Panc1 (cell line): ENCODE measurements around the gene GOLGA6C. TPM values are rescaled to one million over a fixed set of nuclear protein-coding genes. Genes with fewer than 3 reads are reported as not detected.

Experiments used
- ATAC-seq: fragments of 200-7000 bp; cut with Tn5 transposase; 2 replicates; pipeline ENCODE4 v1.9.1; 2020; ENCODE audit warnings: mild to moderate bottlenecking, moderate library complexity
- BruUV-seq: library from RNA; stranded (reverse); fragments of 400-500 nt; replicated peaks from 2 replicates; lab custom pipeline; 2021; lab: Mats Ljungman, UMichigan
- CTCF ChIA-PET: fragments of 300-600 bp; sonication (Branson Sonifier 250); formaldehyde crosslinking; loops from one replicate; lab custom pipeline; 2022; ENCODE audit warnings: antibody characterized with exemption; lab: Charles Lee
- POLR2A ChIA-PET: fragments of 300-600 bp; sonication (Branson Sonifier 250); formaldehyde crosslinking; loops from one replicate; lab custom pipeline; 2022; ENCODE audit warnings: antibody characterized with exemption; lab: Charles Lee
- DNase-seq: peaks from one replicate; pipeline ENCODE4 v3.0.0-alpha.2; 2010; ENCODE audit warnings: low read depth, low spot score
- H3K27ac ChIP-seq: 2 replicates; pipeline ENCODE4 v1.5.1; 2011; ENCODE audit warnings: mild to moderate bottlenecking, low read length, inconsistent platforms
- H3K27me3 ChIP-seq: fragments of 200-500 bp; sonication (Bioruptor generic); 2 replicates; pipeline ENCODE4 v1.6.0; 2014; ENCODE audit warnings: low read length, inconsistent platforms; ENCODE audit not compliant: control insufficient read depth, insufficient read depth
- H3K36me3 ChIP-seq: fragments of 200-500 bp; sonication (Bioruptor generic); 2 replicates; pipeline ENCODE4 v1.5.1; 2014; ENCODE audit warnings: inconsistent platforms, mild to moderate bottlenecking, low read length, moderate library complexity; ENCODE audit not compliant: control insufficient read depth, insufficient read depth
- H3K4me1 ChIP-seq: 2 replicates; pipeline ENCODE4 v1.5.1; 2011; ENCODE audit warnings: inconsistent platforms, mild to moderate bottlenecking, low read length, moderate library complexity; ENCODE audit not compliant: control insufficient read depth, insufficient read depth
- H3K4me3 ChIP-seq, 2 experiments: 2 replicates each; pipeline ENCODE4 v1.5.1; 2011 to 2012; ENCODE audit warnings: low read depth in 2 of 2, low read length in 2 of 2, mild to moderate bottlenecking in 2 of 2, inconsistent platforms in 1 of 2, moderate library complexity in 1 of 2
- H3K9me3 ChIP-seq: fragments of 200-500 bp; sonication (Bioruptor generic); 2 replicates; pipeline ENCODE4 v1.5.1; 2014; ENCODE audit warnings: low read depth, mild to moderate bottlenecking, inconsistent platforms, low read length, moderate library complexity; ENCODE audit not compliant: control insufficient read depth, insufficient read depth
- POLR2AphosphoS5 ChIP-seq: IDR thresholded peaks from 2 replicates; pipeline ENCODE4 v1.6.1; 2012; ENCODE audit warnings: mild to moderate bottlenecking, low read depth, low read length, moderate library complexity
- SIN3A ChIP-seq: IDR thresholded peaks from 2 replicates; pipeline ENCODE4 v1.6.1; 2012; ENCODE audit warnings: low read depth, mild to moderate bottlenecking, low read length, moderate library complexity, borderline replicate concordance; ENCODE audit not compliant: insufficient read depth
- TCF7L2 ChIP-seq: IDR thresholded peaks from 2 replicates; pipeline ENCODE4 v1.6.1; 2011; ENCODE audit warnings: mild to moderate bottlenecking, low read depth, low read length, inconsistent platforms
- in situ Hi-C: cut with HindIII; loops from 2 replicates; pipeline ENCODE4 v1.10.0; 2016; ENCODE audit warnings: low sequenced_read_pairs, low pct_unique_long_range_greater_than_20kb
- intact Hi-C: fragments of 100-400 bp; cut with micrococcal nuclease; formaldehyde crosslinking; loops from one replicate; pipeline ENCODE4 v1.10.0; 2022; ENCODE audit not compliant: unreplicated experiment
- total RNA-seq: library from RNA; stranded (reverse); gene quantifications from one replicate; pipeline ENCODE4 v1.2.1, GENCODE V29; 2021; ENCODE audit not compliant: unreplicated experiment
- TF ChIP-seq, protein P1 (sequence below): fragments of 450-650 bp; IDR thresholded peaks from 2 replicates; pipeline ENCODE4 v1.5.1; 2017; ENCODE audit warnings: mild to moderate bottlenecking
- TF ChIP-seq, protein P2 (sequence below), 2 experiments: IDR thresholded peaks; 2 replicates each; pipeline ENCODE4 v1.6.1; 2011 to 2012; ENCODE audit warnings: low read depth in 2 of 2, control low read depth in 1 of 2, low read length in 1 of 2, mild to moderate bottlenecking in 1 of 2, moderate library complexity in 1 of 2; ENCODE audit not compliant: insufficient read depth in 1 of 2

GOLGA6C gene
- total RNA-seq, 1 experiment from 2014 or later = not detected

DNA sequence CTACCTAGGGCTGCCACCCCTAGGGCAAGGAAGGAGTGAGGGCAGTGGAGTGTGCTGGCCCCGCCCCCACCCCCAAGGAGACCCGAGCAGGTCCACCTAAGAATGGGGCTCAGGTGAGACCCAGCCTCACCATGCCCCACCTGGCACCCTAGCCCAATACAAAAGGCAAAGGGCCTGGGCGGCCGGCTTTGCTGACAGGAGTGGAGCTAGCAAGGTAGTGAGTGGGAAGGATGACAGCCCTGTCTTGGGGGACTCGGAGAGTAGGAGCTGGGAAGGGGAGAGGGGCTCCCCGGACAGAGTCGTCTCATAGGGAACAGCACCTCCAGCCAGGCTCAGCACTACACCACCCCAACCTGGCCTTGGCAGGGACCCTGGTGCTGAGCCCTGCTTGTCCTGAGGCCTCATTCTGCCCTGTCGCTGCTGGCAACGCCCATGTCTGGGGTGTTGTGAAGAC lies 44.3 kb upstream of the GOLGA6C start:
- intact Hi-C loops = no loop called here
- H3K9me3 ChIP-seq = no peaks in the 10 kb centered on the region
- in situ Hi-C loops = no loop called here
- no peaks in the 10 kb centered on the region for H3K36me3 ChIP-seq
- CTCF ChIA-PET = no interaction called here
- TF ChIP-seq, protein P1, sequence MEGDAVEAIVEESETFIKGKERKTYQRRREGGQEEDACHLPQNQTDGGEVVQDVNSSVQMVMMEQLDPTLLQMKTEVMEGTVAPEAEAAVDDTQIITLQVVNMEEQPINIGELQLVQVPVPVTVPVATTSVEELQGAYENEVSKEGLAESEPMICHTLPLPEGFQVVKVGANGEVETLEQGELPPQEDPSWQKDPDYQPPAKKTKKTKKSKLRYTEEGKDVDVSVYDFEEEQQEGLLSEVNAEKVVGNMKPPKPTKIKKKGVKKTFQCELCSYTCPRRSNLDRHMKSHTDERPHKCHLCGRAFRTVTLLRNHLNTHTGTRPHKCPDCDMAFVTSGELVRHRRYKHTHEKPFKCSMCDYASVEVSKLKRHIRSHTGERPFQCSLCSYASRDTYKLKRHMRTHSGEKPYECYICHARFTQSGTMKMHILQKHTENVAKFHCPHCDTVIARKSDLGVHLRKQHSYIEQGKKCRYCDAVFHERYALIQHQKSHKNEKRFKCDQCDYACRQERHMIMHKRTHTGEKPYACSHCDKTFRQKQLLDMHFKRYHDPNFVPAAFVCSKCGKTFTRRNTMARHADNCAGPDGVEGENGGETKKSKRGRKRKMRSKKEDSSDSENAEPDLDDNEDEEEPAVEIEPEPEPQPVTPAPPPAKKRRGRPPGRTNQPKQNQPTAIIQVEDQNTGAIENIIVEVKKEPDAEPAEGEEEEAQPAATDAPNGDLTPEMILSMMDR = no peak
- TF ChIP-seq TCF7L2 (no peak), SIN3A (no peak), POLR2AphosphoS5 (no peak; the same call in 1 of the 2 replicates)
- TF ChIP-seq, protein P2, sequence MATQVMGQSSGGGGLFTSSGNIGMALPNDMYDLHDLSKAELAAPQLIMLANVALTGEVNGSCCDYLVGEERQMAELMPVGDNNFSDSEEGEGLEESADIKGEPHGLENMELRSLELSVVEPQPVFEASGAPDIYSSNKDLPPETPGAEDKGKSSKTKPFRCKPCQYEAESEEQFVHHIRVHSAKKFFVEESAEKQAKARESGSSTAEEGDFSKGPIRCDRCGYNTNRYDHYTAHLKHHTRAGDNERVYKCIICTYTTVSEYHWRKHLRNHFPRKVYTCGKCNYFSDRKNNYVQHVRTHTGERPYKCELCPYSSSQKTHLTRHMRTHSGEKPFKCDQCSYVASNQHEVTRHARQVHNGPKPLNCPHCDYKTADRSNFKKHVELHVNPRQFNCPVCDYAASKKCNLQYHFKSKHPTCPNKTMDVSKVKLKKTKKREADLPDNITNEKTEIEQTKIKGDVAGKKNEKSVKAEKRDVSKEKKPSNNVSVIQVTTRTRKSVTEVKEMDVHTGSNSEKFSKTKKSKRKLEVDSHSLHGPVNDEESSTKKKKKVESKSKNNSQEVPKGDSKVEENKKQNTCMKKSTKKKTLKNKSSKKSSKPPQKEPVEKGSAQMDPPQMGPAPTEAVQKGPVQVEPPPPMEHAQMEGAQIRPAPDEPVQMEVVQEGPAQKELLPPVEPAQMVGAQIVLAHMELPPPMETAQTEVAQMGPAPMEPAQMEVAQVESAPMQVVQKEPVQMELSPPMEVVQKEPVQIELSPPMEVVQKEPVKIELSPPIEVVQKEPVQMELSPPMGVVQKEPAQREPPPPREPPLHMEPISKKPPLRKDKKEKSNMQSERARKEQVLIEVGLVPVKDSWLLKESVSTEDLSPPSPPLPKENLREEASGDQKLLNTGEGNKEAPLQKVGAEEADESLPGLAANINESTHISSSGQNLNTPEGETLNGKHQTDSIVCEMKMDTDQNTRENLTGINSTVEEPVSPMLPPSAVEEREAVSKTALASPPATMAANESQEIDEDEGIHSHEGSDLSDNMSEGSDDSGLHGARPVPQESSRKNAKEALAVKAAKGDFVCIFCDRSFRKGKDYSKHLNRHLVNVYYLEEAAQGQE (IDR thresholded peaks at IDR 0.05; ENCODE audit: insufficient read depth in 1 of 2, low read depth in 2 of 2, low read length in 1 of 2) = no peak
- ATAC-seq = peak; percentile 23
- DNase-seq = no peak
- no TSS peak for BruUV-seq
- POLR2A ChIA-PET = interaction anchor here (0.7 kb wide), 1 partner anchor 218 kb away, joined by 4 read pairs; the partner anchor contains the start of gene SCAMP5
- H3K27me3 ChIP-seq = no peaks in the 10 kb centered on the region
- H3K4me1 ChIP-seq = no peaks in the 10 kb centered on the region
- H3K4me3 ChIP-seq = no peak overlapping the region
- no peak overlapping the region for H3K27ac ChIP-seq

DNA sequence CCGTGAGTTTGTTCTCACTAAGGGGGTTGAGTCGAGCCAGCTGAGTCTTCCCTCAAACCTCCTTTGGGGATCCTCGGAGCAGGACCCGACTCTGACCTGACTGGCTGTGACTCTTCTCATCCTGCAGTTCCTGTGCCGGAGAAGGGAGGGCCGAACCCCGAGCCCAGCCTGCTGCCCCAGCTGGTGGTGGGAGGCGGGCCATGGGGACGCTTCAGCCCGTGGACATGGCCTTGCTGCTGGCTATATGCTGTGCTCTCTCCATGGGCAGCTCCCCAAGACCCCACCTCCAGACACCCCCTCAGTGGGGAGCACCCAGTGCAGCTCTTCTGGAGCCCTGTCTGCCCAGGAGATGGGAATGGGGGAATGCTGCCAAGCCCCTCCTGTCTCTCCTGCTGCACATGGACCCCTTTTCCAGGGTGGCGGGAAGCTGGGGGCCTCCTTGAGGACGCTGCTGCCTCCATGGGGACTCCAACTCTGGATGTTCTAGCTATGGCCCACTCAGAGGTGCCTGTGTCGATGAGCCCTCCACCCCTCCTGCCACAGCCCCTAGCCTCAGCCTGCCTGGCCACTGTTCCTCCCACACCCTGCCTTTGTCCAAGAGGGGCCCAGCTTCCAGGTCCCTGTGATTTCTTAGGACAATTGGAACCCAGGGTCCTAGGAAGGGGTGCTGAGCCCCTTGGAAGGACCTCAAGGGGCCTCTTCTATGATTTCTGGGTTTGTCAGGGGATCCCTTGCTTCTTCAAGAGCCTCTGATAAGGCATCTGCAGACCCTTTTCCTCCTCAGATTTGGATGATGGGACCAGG lies 43.6 kb upstream of the GOLGA6C start:
- ChIA-PET POLR2A (interaction anchor here (0.7 kb wide), 1 partner anchor 219 kb away, joined by 4 read pairs; the partner anchor contains the start of gene SCAMP5), CTCF (no interaction called here)
- no TSS peak for BruUV-seq
- ATAC-seq (peak; percentile 11; the same call in 1 of the 2 replicates), DNase-seq (no peak)
- no peak overlapping the region for H3K4me3 ChIP-seq
- H3K27me3 ChIP-seq = no peaks in the 10 kb centered on the region
- TF ChIP-seq, protein P2 (IDR thresholded peaks at IDR 0.05; ENCODE audit: insufficient read depth in 1 of 2, low read depth in 2 of 2, low read length in 1 of 2) = no peak
- TF ChIP-seq TCF7L2 (no peak), SIN3A (no peak), POLR2AphosphoS5 (no peak)
- TF ChIP-seq, protein P1 = no peak
- H3K9me3 ChIP-seq = no peaks in the 10 kb centered on the region
- no peaks in the 10 kb centered on the region for H3K4me1 ChIP-seq
- in situ Hi-C loops = no loop called here
- H3K36me3 ChIP-seq = no peaks in the 10 kb centered on the region
- intact Hi-C loops = no loop called here
- no peak overlapping the region for H3K27ac ChIP-seq
